Activated CD8-positive, alpha-beta memory T cell treated with anti-CD3 and anti-CD28 coated beads for 4 hours (primary cell): ENCODE results near the gene CSAD.
"Not testable (repeated sequence)": the region's sequence is repeated elsewhere in the genome, so short reads cannot be mapped to it uniquely, and the experiment has no call there.

Experiments
- DNase-seq, 2 donors: peaks; one replicate each; pipeline ENCODE4 v3.0.0-alpha.2; 2020; ENCODE audit warnings: low read depth in 2 of 2

CSAD gene

DNA sequence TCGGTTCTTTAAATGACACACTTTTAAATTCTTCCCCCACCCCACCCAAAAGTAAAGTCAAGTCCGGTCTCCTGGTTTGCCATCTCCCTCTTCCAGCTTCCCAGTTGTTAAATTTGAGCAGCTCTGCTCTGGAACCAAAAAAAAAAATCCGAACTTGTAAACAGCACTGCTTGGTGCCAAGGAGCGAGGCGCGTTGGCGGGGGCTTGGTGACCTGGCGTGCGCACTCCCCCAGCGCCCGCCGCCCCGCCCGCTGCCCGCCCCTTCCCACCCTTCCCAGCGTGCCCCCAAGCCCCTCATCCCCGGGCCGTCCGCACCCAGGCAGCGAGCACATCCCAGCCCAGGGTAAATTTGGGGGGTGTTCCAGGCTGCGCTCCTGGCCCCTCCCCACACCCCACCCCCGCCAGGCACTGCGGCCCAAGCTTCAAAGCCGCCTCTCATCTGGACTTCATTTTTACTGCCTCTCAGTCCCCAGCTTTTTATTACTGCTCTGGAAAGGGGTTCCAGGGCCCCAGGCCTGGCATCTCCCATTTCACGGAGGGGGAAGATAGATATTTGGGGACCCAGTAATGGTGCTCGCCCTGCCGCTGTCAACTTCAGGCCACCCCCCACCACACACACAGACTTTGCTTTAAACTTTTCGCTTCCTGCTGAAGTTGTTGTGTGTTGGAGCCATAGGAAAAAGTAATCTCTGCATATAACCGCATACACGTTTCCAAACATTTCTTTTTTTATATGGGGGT is 38.0 kb upstream of the CSAD start:
- no peak for DNase-seq

DNA sequence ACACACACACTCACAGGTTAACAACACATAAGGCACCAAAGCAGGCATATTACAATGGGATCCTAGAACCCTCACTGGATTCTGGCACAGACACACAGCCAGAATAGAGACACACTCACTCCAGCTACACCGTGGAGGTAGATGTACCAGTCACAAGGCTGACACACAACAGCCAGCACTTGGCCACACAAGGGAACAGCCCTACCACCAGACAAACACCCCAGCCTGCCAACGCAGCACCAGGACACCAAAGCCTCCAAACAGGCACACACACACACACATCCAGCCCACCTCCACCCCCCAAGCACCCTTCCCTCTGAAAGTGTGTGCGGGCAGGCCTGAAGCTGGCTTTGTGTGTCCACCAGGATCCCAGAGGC is 37.2 kb upstream of the CSAD start:
- no peak for DNase-seq

DNA sequence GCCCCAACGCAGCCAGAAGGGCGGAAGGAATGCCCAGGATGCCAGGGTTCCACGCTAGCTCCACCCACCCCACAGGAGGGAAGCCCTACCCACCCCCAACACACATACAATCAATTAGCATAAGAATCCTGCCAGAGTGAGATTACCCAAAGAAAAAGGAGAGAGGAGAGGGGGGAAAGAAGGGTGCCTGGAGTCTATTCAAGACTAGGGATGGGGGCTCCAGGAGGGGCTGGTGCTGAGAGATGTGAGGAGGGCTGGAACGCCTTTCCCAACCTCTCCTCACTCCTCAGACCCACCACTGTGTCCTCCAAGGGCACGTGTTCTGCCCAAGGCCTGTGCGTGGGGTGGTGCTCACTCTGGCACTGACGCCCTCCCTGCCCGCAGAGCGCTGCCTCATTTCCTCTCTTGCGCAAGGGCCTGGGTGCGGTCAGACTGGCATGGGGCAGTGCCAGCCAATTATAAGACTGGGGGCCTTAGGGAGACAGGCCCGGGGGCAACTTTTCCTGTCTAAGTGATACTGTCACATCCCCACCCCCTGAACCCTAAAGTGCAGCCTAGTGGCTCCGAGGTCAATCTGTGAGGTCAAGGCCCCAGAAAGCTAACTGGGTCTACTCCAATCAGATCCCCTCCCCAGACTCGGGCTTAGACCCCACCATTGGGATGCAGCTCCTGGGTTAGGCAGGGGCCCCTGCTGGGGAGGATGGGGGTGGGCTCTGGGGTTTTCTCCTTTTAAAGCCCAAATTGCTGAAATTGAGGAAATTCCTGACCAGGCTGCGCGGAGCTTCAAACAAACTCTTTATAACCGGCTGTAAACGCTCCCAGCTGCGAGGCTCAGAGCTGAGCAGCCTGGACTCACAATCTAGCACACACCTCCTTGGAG is 36.6 kb upstream of the CSAD start:
- DNase-seq, result no peak

DNA sequence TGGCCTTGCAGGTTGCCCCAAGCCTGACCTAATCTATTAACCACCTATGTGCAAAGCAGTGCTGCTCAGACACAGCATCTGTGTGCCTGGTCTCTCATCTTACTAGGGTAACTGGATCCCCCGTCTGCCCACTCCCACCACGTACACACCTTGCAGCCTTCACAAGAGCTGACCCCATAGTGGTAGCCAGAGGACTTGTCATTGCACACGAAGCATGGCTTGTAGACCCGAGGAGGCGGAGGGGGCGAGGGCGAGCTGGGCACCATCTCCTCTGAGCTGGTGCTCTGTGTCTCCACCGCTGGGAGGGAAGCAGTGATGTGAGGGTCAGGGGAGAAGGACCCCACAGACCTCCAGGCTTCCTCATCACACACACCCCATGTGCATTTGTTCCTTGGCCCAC is 34.8 kb upstream of the CSAD start:
- no peak for DNase-seq

DNA sequence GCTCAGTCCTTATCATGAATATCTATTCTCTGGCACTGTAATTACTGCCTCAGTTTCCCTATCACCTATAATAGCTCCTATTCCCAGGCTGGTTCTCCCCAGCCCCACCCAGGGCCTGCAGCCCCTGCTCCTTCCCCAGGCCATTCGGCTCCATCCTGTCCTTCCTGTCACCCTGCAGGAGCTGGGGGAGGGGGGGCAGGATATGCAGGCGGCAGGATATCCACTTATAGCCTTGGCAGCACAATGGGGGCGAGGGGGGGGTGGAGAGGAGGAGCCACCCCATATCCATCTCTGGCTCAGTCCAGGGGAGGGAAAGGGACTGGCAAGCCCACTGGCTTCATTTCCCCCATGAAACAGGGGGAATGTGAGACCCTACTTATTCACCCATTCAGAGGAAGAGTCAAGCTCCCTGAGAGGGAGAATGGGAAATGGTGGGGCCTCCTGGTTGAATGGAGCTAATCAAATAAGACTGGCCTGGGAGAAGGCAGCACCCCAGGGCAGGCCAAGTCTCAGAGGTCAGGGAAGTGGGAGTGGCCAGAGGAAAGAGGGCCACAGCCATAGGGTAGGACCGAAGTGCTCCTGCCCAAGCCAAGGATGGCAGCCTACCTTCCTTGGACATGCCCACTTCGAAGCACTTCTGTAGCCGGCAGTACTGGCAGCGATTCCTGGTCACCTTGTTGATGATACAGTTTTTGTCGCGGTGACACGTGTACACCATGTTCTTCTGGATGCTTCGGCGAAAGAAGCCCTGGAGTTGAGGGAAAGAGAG is 34.1 kb upstream of the CSAD start:
- DNase-seq, result no peak

DNA sequence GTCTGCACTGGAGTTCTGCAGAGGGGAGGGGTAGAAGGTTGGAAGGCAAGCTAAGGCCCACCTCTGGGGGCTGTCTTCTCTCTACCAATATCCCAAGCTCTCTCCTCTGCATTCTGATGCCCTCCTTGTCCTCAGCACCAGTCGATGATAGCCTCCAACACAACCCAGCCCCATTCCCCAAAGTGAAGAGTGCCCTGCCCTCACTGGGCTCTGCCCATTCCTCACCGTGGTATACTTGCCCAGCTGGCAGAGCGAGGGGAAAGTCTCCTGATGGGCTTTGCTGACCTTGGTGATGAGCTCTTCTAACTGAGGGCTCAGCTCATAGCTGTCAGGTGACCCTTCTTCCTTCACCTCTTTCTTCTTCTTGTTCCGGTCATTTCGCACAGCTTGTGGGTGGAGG is 33.5 kb upstream of the CSAD start:
- no peak for DNase-seq

DNA sequence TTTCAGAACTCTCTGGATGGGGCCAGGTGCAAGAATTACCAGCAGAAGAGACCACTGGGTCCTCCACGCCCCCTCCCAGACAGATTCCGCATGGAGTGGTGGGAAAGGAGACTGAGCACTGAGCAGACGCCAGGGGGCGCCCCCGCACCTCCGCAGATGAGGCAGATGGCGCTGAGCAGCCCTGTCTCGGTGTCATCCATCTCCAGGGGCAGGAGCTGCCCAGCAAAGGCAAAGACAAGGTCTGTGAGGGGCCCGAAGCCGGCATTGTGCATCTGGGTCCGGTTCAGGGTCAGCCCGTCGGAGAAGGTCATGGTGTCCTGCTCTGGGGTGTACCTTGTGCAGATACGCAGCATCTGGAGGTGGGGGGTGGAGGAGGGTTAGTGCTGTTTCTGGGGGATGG is 32.6 kb upstream of the CSAD start:
- peak; percentile 62 to 66 for DNase-seq

DNA sequence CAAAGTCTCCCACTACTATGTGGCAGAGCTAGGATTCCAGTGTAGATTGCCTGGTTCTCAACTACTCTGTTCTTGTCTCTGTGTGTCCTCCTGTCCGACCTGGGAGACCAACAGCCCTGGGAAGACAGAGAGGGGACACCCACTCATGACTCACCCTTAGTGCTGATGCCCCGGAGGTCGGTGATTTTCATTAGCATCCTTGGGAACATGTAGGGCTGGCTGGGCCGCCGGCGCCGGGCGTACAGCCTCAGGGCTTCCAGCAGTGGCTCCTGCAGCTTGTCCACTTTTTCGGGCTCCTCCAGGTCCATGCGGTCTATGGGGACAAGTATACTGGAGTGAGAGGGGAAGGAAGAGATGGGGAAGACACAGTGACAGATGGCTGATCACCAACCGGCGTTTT is 32.2 kb upstream of the CSAD start:
- no peak for DNase-seq

DNA sequence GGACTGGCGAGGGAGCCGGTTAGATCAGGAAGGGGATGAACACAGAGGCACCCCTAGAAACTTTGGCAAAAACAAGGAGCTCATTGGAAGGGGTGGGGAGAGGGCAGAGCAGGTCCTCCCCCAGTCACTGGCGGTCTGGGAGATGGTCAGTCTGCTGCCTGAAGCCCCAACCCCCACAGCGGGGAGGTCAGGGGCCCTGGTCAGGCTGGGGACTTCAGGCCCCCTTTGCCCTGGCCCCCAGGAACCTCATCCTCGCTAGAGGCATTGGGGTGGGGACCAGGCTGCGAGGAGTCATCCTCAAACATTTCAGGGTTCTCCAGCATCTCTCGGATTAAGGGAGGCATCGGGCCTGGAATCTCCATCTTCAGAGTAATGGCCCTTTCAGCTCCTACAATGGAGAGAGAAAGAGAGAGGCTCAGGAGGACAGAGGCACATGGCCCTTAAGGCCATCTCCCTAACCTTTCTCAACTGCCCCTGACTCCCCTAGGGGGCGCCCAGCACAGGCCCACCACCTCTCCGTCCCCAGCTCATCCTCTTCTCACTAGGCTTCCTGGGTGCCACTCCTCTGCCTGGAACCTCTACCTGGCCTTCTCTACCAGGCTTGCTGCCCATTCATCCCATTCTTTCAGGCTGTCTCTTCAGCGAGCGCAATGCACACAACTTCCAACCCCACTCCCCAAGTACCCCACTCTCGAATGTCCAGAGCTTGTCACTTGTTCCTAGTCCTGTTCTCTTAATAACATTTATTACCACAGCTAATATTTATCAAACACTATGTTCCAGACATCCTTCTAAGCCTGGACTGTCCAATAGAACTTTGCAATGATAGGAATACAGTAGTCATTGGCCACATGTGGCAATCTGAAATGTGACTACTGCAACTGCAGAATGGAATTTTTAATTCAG is 31.0 kb upstream of the CSAD start:
- DNase-seq, result no peak

DNA sequence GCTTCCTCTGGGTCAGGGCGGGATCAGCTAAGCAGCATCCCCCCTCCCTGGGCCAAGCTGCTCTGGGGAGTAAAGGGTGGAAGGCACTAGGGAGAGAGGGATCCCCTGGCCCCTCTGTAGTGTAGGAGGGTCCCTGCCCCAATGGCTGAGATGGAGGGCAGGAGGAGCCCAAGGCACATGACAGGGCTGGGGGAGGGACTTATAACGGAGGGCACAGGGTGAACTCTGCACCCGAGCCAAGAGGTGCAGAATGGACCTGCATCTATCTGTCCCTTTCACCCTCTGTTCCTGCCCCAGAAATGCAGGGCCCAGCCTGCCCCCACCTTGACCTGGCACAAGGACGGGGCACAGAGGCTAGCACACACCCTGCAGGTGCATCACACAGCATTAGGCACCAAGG is 30.1 kb upstream of the CSAD start:
- no peak for DNase-seq

DNA sequence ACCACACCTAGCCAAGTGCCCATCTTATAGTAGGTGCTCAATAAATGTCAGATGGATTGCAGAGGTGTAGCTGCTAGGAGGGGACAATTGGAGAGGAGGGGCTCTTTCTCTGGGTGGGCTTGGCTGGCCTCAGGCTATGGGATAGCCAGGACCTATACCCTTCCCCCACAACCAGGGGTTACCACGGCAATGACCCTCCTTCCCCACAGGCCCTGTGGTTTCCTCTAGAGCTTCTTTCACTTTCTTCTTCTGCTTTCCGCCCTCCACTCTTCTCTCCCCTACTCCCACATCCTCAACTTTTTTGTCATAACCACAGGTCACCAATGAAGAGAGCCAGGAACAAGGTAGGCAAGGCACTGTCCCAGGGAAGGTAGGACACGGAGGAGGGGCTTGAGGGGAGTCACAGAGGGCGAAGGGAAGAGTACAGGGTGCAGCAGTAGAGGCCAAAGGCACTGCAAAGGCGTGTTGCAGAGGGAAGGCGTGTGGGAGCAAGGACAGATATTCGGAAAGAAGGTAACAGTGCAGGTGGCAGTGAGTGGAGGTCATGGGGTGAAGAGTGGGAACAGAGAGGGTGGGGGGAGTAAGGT is 28.2 kb upstream of the CSAD start:
- no peak for DNase-seq

DNA sequence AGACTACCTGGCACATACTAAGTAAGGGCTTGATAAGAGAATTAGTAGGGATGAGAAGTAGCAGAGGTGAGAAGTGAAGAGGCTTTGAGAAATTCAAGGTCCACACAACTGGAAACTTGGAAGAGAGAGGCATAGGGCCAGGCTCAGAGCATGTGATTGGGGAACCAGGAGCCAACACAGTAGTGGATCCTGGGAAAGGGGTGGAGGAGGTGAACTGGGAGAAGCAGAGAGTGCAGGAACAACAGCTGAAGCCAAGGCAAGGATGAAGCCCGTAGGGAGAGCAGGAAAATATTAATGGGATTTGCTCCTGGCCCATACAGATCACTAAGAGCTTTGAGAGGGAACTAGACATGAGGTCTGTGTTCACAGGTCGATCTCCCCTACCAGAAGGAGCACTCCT is 27.7 kb upstream of the CSAD start:
- DNase-seq, result no peak

DNA sequence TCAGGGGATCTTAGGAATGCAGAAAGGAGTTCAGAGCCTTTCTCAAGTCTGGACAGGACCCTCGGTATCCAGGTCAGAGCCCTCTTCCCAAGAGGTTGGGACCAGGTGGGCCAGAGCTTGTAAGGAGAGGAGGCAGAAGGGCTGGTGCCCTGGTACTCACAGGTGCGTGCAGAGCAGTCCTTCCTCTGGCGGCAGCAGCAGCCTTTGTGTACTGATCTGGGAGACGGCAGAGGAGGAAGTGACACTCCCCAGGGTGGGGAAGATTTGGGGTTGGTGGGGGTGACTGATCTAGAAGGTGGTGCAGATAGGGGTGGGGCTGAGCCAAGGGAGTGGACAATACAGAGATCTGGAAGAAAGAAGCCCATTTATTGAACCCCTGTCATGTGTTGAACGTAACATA is 26.3 kb upstream of the CSAD start, which contains the start of gene ITGB7:
Gene ITGB7 (minus strand): TSS at position 210 of the 400 bp plus-strand sequence. CDS start 6,808 bp downstream, outside the sequence.
- peak in 1 of 2 donors; percentile 36 for DNase-seq

DNA sequence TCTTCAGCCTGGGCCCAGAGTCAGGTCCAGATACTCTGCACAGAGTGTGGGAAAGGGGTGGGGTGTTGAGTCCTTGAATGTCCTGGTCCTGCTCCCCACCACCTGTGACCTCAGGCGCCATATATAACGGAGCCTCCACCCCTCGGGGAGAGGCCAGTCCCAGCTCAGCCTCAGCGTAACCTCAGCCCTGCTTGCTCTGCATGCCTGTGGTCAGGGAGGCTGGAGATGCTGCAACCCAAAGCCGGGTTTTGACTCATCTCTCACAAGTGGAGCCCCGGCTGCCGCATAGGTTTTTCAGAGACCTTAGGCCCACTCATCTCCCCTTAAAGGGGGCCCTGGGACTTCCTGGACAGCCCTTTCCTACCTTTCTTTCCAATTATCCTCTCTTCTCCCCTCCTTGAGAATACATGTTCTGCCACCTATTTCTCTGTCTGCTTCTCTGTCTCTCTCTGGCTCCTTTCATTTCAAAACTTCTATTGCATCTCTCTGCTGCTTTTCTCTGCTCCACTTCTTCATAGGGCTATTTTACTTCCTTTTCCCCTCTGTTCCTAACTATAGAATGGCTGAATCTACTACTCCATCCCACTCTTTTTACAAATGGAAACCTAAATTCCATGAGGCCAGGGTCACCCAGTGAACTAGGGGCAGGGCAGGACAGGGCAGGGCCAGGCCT is 25.2 kb upstream of the CSAD start:
- DNase-seq, result peak in 1 of 2 donors; percentile 22

DNA sequence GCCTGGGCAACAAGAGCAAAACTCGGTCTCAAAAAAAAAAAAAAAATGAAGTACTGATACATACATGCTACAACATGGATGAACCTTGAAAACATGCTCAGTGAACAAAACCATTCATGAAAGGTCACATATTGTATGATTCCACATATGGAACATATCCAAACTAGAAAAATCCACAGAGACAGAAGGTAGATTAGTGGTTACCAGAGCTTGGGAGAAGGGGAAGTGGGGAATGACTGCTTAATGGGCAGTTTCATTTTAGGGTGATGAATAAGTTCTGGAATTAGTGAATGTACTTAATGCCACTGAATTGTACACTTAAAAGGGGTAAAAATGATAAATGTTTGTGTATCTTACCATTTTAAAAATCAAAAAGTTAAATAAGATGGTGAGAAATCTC is 23.6 kb upstream of the CSAD start:
- no peak for DNase-seq

DNA sequence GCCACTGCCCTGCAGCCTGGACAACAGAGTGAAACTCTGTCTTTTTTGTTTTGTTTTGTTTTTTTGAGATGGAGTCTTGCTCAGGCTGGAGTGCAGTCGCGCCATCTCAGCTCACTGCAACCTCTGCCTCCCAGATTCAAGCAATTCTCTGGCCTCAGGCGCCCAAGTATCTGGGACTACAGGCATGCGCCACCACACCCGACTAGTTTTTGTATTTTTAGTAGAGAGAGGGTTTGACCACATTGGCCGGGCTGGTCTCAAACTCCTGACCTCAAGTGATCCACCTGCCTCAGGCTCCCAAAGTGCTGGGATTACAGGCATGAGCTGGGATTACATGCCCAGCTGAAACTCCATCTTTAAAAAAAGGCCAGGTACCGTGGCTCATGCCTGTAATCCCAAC is 21.6 kb upstream of the CSAD start:
- DNase-seq, result not testable (repeated sequence)

DNA sequence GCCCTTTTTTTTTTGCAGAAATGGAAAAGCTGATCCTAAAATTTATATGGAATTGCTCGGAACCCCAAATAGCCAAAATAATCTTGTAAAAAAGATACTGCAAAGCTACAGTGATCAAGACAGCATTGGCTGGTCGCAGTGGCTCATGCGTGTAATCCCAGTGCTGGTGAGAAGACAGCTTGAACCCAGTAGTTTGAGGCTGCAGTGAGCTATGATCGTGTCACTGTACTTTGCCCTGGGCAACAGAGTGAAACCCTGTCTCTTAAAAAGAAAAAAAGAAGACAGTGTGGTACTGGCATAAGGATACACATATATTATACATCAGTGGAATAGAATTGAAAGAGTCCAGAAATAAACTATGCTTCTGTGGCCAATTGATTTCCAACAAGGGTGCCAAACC is 20.9 kb upstream of the CSAD start:
- DNase-seq, result no peak

DNA sequence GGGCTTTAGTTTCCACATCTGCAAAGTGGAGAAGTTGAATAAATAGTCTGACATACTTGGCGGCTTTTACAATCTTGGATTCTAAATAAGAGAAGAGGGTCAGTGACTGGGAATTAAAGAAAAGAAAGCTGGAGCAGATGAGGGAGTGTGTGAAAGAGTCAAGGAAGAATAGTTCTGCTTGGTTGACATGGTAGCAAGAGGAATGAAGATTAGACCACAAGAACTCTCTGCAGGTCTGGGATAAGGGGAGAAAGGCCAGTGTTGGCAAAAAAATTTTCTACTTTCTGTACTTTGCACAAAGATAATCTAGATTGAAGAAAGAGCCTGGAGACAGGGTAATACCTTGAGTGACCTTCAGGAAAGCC is 20.4 kb upstream of the CSAD start:
- no peak for DNase-seq

DNA sequence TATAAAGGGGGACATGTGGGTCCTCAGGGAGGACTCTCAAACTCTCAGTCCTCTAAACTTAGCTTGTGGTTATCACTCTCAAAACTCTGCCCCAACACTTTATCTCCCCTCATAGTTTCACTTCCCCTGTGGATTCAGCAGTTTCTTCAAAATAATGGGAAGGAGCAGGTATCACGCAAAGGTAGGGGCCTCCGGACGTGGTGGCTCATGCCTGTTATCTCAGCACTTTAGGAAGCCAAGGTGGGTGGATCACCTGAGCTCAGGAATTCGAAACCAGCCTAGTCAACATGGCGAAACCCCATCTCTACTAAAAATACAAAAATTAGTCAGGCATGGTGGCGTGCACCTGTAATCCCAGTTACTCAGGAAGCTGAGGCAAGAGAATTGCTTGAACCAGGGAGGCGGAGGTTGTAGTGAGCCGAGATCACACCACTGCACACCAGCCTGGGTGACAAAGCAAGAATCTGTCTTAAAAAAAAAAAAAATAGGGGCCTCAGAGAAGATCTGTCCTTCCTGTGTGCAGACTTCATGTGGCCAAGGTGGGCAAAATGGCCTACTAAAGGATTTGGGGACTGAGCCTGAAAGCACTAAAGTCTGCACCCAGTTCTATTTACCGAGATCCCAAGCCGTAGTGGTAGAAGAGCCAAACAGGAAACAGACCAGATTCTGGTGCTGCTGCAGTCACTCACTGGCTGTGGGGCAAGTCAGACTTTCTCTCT is 19.9 kb upstream of the CSAD start:
- DNase-seq, result no peak

DNA sequence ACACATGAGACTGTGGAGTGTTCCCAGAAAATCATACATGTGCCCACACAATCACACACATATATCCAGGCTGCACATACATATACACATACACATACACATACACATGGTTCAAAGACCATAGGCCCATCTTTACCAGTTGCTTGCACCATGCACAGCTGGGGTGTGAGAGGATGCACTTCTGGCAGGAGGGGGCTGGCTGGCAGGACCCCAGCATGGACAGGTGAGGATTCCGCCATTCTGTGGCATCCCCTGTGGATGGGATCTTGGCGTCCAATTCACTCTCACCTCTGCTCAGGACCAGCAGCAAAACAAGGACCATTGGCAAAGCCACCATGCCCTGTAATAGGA is 19.4 kb upstream of the CSAD start:
- DNase-seq, result no peak
